NCI-H1105 treated with DMSO at 0.1 percent for 48 hours (cell line): ENCODE results near the gene FSTL4.

Experiments used
- DNase-seq: peaks from one replicate; lab custom pipeline; 2025; lab: John Stamatoyannopoulos, UW

The FSTL4 gene

GRCh38 chr5:133512896-133513295 is 99.4 kb downstream of the FSTL4 start:
- DNase-seq: no peak

- no peak for DNase-seq
These were observed 100.6 kb downstream of the FSTL4 start for GRCh38 chr5:133511653-133512235.

DNA sequence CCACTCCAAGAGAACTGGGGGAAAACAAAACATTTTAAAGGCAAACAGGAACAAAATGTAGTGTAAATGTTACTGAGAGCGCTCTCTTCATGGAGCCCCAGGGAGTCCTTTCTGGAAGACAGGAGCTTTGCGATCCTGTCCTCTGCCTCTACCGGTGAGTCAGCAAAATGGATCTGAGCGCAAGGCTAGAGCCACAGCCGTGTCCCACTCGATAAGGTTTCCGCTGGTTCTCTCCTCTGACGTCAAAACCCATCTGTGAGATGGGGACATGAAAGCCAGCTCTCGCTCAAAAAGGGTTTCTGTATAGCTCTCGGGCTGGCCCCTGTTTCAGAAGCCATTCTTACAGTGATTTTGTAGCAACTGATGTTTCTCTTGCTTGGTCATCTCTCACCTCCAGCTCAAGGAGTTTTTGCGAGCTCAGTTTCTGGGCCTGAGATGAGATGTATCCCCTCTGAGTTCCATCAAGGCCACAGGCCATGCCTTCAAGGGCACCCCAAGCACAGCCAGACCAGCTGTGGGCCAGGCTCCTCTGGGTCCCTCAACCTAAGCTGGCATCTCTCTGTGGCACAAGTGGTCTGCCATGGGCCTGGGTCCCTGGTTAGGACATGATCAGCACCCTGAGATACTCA is 101.6 kb downstream of the FSTL4 start:
- DNase-seq: no peak

DNA sequence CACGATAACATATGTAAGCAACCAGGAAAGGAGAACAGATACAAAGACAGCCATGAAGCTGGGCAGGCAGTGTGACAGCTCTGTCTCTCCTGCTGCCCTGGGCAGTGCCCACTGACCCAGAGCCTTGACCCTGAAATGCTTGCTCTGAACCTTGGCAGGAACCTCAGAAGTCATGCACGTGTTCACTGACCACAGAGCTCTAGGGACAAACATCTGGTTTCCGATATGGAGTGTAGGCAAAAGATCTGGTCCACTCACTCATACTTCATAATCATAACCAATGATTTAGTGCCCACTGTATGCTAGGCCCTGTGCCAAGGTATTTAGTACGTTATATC is 102.6 kb downstream of the FSTL4 start:
- no peak for DNase-seq

DNA sequence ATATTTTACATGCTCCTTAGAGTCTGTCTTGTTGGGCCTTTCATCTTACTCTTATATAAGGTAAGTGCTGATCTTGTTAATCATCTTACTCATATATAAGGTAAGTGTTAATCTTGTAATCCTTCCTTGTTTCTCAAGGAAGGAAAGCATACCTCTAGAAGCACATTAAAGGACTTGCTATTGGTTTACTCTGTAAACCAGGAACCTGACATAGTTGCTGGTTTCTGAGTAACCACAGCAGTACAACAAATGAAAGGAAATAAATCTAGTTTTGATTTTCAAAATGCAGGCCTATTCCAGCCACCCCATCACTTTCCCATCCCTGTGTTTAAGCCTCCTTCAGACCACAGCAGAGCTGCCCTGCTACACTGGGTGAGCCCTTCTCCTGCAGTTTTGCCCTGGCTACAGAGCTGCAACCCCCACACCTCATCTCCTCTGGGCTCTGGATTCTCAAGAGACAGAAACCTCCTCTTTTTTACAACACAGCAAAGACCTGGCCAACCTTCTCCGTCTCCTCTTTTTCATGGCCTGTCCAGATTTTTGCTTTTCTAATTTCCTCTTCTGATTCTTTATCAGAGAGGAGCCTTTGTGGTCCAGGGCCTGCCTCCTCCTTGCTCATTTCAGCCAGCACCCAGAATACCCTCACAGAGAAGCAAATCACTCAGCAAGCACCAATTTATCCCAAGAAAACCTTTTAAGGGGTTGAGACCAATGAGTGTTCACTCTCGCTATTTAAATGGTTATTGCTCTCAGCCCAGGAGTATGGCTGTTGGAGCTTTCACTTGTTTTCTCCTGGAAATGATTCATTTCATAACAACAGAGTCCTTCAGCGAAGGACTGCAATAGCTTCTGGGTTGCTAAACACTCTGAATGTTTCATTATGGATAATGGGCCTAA is 103.2 kb downstream of the FSTL4 start:
- DNase-seq: no peak

DNA sequence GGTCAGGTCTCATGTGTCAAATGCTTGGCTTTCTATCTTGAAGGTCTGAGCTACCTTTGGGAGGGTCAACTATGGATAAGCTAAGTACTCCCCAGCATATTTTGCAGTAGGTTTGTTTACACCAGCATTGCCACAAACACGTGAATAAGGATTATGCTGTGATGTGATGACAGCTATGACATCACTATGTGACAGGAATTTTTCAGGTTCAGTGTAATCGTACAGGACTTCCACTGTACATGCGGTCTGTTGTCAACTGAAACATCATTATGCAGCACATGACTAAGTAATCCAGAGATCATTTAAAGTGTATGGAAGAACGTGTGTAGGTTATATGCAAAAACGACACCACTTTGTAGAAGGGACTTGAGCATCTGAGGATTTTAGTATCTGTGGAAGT is 104.0 kb downstream of the FSTL4 start:
- DNase-seq: no peak

- DNase-seq: no peak
These were observed 106.2 kb downstream of the FSTL4 start for GRCh38 chr5:133506181-133506580.

- DNase-seq: no peak
These were observed 108.8 kb downstream of the FSTL4 start for GRCh38 chr5:133503511-133503910.

- DNase-seq: no peak
These were observed 112.4 kb downstream of the FSTL4 start for GRCh38 chr5:133499895-133500294.

GRCh38 chr5:133497608-133498348 is 114.6 kb downstream of the FSTL4 start:
- DNase-seq: no peak

- DNase-seq: no peak
These were observed 115.7 kb downstream of the FSTL4 start for GRCh38 chr5:133496631-133497030.

DNA sequence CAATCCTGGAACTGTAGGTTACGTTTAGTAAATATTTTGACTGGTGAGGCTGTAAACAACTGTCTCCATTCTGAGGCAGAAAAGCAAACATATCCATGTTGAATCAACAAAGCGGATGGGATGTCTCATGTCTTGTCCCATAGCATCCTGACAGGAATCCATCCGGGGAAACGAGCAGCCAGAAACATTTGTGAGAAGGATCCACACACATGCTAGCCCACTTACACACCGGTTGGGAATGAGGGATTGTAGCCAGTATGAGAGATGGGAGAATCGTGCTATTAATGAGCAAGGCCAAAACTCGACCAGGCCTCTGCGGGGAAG is 117.5 kb downstream of the FSTL4 start:
- DNase-seq: no peak

- no peak for DNase-seq
These were observed 118.0 kb downstream of the FSTL4 start for GRCh38 chr5:133494232-133494922.

DNA sequence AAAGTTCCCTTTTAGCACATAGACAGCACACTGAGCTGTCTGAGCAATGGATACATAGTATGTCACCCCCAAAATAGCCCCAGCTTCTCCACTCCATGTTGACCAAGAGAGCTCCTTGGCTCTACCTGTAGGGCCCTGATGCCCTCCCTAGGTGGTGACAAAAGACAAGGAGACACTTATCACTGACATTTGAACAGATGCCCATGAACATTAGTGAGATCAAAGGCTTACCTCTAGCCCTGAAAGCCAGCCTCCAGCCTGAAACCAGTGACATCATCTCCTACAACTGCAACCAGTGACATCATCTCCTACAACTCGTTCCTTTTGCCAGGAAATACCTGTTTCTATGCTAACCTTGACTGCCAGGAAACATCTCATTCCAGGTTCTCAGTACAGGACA is 122.7 kb downstream of the FSTL4 start:
- no peak for DNase-seq

GRCh38 chr5:133487093-133487492 is 125.2 kb downstream of the FSTL4 start:
- no peak for DNase-seq

DNA sequence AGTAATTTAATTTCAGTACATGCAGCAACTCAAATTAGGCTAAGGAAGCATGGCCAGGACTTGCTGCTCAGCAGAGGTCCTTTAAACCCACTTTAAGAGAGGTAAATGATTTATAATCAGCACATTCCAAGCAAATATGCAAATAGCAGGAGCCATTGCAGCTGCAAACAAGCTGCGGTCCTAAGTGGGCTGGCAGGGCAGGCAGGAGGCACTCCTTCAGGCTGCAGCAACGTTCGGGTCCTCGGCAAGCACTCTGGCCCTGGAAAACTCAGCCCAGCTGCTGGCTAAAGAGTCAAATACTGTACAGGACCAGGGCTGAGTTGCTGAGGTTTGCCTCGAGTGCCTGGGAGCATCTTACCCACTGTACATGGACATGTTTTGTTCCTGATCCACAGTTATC is 126.9 kb downstream of the FSTL4 start:
- DNase-seq: no peak

DNA sequence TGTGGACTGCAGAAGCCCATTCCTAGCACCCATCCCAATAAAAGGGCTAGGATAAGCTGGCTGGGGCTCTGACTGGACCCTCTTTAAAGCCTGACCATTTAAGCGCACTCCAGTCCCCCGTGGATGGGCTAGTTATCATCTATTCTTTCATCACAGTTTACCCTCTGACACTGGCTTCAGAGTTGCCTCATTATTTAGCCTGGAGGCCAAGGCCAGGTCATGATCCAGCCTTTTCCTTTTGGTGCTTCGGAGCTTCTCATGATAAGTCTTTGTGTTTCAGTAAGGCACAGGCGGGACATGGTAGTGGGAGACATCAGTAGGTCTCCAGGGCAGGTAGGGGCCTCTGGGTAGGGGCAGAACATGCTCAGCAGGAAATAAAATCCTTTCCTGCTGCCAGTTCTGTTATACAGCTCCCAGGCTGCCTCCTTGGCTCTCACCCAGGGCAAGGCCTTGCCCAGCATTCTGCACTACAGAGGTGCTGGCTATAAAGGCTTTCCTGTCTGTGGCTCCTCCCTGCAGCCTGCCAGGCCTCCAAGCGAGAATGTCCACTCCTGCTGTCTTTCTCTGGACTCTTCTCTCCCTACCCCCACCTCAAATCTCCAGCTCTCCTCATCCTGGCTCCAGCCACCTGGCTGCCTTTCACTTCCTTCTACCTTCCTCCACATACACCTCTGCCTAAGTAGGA is 128.8 kb downstream of the FSTL4 start:
- DNase-seq: no peak

DNA sequence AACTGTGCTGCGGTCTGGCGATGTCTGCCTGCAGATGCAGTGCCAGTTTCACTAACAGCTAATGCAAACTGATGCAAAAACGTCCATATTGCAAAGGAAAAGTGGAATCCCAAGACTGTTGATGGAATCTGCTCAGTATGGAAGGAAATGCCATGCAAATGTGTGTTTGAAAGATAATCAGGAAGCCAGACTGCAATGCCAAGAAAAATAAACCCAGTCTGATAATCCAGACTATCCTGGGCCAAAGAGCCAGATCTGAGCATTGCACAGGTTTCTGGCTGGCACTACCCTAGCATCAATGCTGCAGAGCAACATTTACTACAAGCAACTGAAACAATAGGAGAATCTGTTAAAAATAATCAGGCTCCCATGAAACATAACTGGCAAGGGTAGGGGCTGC is 130.3 kb downstream of the FSTL4 start:
- DNase-seq: no peak

DNA sequence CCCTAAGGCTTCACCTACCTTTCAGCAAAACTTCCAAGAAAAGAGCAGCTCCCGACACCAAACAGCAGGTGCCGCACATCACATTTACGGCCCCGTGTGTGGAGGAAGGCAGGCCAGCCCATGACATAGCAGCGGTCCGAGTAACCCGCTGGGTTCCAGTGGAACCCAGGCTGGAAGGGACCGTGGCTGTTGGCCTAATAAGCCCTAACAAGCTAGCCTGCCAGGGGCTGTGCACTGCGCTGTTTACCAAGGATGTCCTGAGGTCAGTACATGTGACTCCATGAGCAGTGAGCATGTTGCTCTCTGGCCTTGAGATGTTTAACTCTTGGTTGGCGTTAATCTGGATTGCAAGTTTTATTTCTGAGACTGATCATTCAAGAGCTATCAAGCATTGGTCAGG is 131.5 kb downstream of the FSTL4 start:
- no peak for DNase-seq

GRCh38 chr5:133480366-133480765 is 132.0 kb downstream of the FSTL4 start:
- DNase-seq: no peak

- no peak for DNase-seq
These were observed 133.9 kb downstream of the FSTL4 start for GRCh38 chr5:133478199-133478985.
